Activated naive CD4-positive, alpha-beta T cell treated with anti-CD3 and anti-CD28 coated beads, Interleukin-2, amount 10 ng/mL, durations not matched to agents 7 days and 5 days (primary cell): ENCODE data around the gene ANKRD36B.
"Not testable (repeated sequence)": the region's sequence is repeated elsewhere in the genome, so short reads cannot be mapped to it uniquely, and the experiment has no call there.

ENCODE experiments used
- CTCF ChIA-PET: fragments of 350-600 bp; sonication (Branson Sonifier 250); formaldehyde crosslinking; loops from one replicate; lab custom pipeline; 2021; ENCODE audit warnings: antibody characterized with exemption; lab: Charles Lee
- DNase-seq: peaks from one replicate; pipeline ENCODE4 v3.0.0-alpha.2; 2020
- H3K27ac Mint-ChIP-seq: one replicate; pipeline ENCODE4 v1.8.0; 2021; ENCODE audit warnings: mild to moderate bottlenecking, moderate library complexity, mixed read lengths
- H3K27me3 Mint-ChIP-seq: one replicate; pipeline ENCODE4 v1.8.0; 2021; ENCODE audit warnings: mild to moderate bottlenecking, mixed read lengths
- H3K36me3 Mint-ChIP-seq: one replicate; pipeline ENCODE4 v1.8.0; 2021; ENCODE audit warnings: mixed read lengths
- H3K4me1 Mint-ChIP-seq: one replicate; pipeline ENCODE4 v1.8.0; 2021; ENCODE audit warnings: mixed read lengths
- H3K4me3 Mint-ChIP-seq: one replicate; pipeline ENCODE4 v1.8.0; 2021; ENCODE audit warnings: mild to moderate bottlenecking, moderate library complexity, mixed read lengths
- H3K9me3 Mint-ChIP-seq: one replicate; pipeline ENCODE4 v1.8.0; 2021; ENCODE audit warnings: mixed read lengths

Gene ANKRD36B

DNA sequence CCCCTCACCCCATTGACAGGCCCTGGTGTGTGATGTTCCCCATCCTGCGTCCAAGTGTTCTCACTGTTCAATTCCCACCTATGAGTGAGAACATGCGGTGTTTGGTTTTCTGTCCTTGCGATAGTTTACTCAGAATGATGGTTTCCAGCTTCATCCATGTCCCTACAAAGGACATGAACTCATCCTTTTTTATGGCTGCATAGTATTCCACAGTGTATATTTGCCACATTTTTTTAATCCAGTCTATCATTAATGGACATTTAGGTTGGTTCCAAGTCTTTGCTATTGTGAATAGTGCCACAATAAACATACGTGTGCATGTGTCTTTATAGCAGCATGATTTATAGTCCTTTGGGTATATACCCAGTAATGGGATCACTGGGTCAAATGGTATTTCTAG, 6.5 kb upstream of the ANKRD36B start:
- H3K9me3 Mint-ChIP-seq, H3K27ac Mint-ChIP-seq, H3K36me3 Mint-ChIP-seq, H3K4me3 Mint-ChIP-seq, H3K4me1 Mint-ChIP-seq, CTCF ChIA-PET, DNase-seq: not testable (repeated sequence)
- H3K27me3 Mint-ChIP-seq = peaks cover 30% of the 10 kb centered on the region

DNA sequence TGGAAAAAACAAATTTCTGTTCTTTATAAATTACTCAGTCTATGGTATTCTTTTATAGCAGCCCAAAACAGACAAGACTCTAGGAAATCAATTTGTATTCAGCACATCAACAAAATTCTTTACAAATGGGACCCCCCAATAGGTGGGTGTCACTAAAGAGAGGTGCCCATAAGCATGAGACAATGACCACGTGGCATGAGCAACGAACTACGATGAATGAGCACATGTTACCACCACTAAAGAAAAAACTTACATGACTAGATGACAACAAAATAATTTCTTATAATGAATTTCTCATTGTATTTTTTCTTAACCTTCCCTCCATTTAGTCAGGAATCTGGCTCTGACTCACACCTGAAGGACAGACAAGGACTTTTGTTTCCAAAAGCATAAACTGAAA, 3.8 kb upstream of the ANKRD36B start:
- CTCF ChIA-PET = interaction anchor here (3.6 kb wide), 1 partner anchor 104 kb away, joined by 115 read pairs; no protein-coding TSS in a partner anchor
- H3K9me3 Mint-ChIP-seq, DNase-seq, H3K36me3 Mint-ChIP-seq, H3K4me3 Mint-ChIP-seq, H3K4me1 Mint-ChIP-seq, H3K27ac Mint-ChIP-seq: not testable (repeated sequence)
- H3K27me3 Mint-ChIP-seq = peaks cover 21% of the 10 kb centered on the region

DNA sequence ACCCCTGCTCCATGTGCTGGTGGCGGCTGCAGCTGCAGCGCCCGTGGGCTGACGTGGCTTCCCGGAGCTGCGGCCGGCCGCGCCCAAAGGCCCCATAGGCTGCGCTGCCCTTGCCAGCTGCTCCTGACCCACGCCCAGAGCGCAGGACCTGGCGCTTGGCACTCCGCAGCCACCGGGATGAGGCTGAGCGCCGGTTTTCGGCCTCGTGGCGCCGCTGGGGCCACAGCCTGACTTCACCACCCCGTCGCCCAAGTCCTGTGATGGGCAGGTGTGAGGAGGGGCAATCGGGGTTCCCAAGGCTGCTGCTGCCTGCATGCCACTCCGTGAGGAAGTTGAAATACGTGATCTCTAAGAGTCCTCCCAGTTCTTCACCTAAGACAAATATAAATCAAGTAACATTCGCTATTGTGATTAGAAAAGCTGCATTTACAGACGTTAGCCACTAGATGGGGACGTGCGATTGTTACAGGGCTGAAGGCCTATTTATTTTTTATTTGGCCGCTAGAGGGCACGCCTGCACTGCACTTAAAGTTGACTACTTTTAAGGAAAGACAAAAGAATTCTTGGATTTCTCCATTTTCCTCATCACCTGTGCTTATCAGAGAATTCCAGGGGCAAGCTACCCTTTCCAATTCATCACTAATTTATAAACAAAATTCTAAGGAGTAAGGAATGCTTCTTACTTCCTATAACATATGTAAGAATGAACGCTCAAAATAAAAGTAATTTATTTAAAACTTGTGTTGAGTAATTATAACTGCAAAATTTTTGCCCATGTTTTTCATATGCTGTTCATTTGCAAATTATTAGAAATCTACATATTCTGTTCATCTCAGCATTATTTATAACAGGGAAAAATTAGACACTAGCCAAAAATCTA, 1.1 kb upstream of the ANKRD36B start:
- not testable (repeated sequence) for H3K9me3 Mint-ChIP-seq, H3K4me1 Mint-ChIP-seq, H3K36me3 Mint-ChIP-seq
- CTCF ChIA-PET = interaction anchor here (0.9 to 3.6 kb wide), 18 partner anchors 53 to 794 kb away, joined by 3 to 115 read pairs (median 4); partner anchors contain the start of genes ACTR1B and C2orf92
- Mint-ChIP-seq H3K27ac (peak overlapping the region; percentile 92), H3K4me3 (peak overlapping the region; percentile 73), H3K27me3 (peaks cover 18% of the 10 kb centered on the region)
- peak; percentile 83 for DNase-seq

DNA sequence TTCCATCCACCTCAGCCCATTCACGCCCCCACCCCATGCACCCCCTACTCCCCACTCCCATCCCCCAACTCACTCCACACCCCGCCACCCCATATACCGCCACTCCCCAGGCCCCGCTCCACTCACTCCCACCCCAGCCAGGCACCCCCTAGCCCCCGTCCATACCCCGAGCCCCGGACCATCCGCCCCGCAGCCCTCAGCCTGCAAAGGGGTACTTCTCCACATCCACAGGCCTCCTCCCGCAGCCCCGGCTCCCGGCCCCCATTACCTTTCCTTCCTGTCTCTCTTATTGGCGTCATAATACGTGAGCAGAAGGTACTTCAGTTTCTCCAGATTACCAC, 450 bp downstream of the ANKRD36B start:
- Mint-ChIP-seq H3K27me3 (peaks cover 18% of the 10 kb centered on the region), H3K4me3 (peak overlapping the region; percentile 97), H3K27ac (peak overlapping the region; percentile 99)
- H3K36me3 Mint-ChIP-seq, H3K9me3 Mint-ChIP-seq, H3K4me1 Mint-ChIP-seq, DNase-seq, CTCF ChIA-PET: not testable (repeated sequence)

DNA sequence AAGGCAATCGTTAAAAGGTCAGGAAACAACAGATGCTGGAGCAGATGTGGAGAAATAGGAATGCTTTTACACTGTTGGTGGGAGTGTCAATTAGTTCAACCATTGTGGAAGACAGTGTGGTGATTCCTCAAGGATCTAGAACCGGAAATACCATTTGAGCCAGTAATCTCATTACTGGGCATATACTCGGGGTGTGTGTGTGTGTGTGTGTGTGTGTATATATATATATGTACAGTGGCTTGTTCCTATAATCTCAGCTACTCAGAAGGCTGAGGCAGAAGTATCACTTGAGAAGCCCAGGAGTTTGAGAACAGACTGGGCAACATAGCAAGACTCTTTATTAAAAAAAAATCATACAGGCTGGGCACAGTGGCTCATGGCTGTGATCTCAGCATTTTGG, 24.0 kb downstream of the ANKRD36B start:
- DNase-seq, H3K4me3 Mint-ChIP-seq, H3K9me3 Mint-ChIP-seq, H3K27ac Mint-ChIP-seq, CTCF ChIA-PET, H3K27me3 Mint-ChIP-seq, H3K4me1 Mint-ChIP-seq, H3K36me3 Mint-ChIP-seq: not testable (repeated sequence)

DNA sequence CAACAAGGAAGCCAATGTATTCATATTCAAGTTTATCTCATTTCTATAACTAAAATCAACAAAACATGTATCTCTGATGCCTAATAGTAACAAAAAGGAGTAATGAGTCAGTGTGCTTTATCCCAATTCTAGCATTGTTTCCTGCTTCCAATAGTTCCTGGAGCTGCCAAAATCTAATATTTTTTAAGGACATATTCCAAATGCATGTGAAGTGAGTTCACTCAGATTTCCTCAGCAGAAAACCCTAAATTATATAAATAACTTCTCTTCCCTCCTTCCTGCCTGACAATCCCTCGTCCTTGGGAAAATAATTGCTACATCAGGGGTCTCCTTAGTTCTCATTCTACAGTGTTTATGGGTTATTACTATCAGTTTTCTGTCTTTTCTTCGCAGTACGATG, 37.3 kb downstream of the ANKRD36B start:
- H3K27ac Mint-ChIP-seq, H3K4me1 Mint-ChIP-seq, DNase-seq, H3K27me3 Mint-ChIP-seq, CTCF ChIA-PET, H3K4me3 Mint-ChIP-seq, H3K9me3 Mint-ChIP-seq: not testable (repeated sequence)
- peaks cover 60% of the 10 kb centered on the region for H3K36me3 Mint-ChIP-seq

DNA sequence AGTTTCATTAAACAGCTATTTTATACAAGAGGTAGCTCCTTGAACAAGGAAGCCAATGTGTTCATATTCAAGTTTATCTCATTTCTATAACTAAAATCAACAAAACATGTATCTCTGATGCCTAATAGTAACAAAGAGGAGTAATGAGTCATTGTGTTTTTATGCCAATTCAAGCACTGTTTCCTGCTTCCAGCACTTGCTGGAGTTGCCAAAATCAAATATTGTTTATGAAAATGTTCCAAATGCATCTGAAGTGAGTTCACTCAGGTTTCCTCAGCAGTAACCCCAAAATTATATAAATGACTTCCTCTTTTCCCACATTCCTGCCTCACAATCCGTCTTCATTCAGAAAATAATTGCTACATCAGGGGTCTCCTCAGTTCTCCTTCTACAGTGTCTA, 39.2 kb downstream of the ANKRD36B start:
- DNase-seq, H3K9me3 Mint-ChIP-seq, CTCF ChIA-PET, H3K4me3 Mint-ChIP-seq, H3K4me1 Mint-ChIP-seq, H3K27me3 Mint-ChIP-seq, H3K27ac Mint-ChIP-seq: not testable (repeated sequence)
- H3K36me3 Mint-ChIP-seq = peaks cover 62% of the 10 kb centered on the region

DNA sequence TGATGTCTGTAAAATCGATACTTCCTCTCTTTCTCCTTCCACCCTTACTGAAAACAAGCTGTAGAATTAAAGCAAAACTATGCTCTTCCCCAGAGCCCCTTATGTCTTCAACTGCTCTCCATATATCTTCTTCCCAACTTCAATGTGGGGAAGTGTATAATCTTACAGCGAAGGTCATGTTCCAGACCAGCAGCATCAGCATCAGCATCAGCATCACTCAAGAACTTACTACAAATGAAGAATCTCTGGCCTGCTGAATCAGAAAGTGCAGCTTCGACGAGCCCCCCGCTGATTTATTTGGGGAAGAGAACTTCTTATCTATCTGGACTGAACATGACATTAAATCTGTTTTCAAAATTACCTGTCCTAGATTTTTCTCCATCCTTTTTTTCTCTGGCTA, 40.6 kb downstream of the ANKRD36B start:
- DNase-seq, H3K4me1 Mint-ChIP-seq, H3K9me3 Mint-ChIP-seq, H3K27ac Mint-ChIP-seq, H3K4me3 Mint-ChIP-seq, CTCF ChIA-PET, H3K27me3 Mint-ChIP-seq: not testable (repeated sequence)
- H3K36me3 Mint-ChIP-seq = peaks cover 56% of the 10 kb centered on the region

DNA sequence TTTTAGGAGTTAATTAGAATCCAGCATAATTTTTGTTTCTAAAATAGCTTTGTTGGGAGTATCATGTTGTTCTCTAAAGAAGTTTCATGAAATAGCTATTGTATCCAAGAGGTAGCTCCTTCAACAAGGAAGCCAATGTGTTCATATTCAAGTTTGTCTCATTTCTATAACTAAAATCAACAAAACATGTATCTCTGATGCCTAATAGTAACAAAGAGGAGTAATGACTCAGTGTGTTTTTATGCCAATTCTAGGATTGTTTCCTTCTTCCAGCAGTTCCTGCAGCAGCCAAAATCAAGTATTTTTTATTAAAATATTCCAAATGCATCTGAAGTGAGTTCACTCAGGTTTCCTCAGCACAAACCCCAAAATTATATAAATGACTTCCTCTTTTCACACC, 41.1 kb downstream of the ANKRD36B start:
- H3K4me1 Mint-ChIP-seq, DNase-seq, H3K4me3 Mint-ChIP-seq, H3K27me3 Mint-ChIP-seq, CTCF ChIA-PET, H3K27ac Mint-ChIP-seq, H3K9me3 Mint-ChIP-seq: not testable (repeated sequence)
- peaks cover 52% of the 10 kb centered on the region for H3K36me3 Mint-ChIP-seq

DNA sequence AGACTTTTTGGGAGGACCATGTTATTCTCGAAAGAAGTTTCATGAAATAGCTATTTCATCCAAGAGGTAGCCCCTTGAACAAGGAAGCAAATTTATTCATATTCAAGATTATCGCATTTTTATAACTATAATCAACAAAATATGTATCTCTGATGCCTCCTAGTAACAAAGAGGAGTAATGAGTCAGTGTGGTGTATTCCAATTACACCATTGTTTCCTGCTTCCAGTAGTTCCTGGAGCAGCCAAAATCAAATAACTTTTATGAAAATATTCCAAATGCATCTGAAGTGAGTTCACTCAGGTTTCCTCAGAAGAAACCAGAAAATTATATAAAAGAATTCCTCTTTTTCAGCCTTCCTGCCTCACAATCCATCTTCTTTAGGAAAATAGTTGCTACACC, 43.0 kb downstream of the ANKRD36B start:
- Mint-ChIP-seq H3K4me3 (no peak overlapping the region), H3K27me3 (no peaks in the 10 kb centered on the region), H3K9me3 (no peaks in the 10 kb centered on the region), H3K36me3 (peaks cover 42% of the 10 kb centered on the region), H3K4me1 (no peaks in the 10 kb centered on the region), H3K27ac (no peak overlapping the region)
- CTCF ChIA-PET = no interaction called here
- no peak for DNase-seq

DNA sequence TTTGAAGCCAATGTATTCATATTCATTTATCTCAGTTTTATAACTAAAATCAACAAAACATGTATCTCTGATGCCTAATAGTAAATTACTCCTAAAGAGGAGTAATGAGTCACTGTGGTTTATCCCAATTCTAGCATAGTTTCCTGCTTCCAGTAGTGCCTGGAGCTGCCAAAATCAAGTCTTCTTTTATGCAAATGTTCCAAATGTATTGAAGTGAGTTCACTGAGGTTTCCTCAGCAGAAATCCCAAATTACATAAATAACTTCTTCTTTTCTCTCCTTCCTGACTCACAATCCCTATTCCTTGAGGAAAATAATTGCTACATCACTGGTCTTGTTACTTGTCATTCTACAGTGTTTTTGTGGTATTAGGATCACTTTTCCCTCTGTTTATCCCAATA, 44.8 kb downstream of the ANKRD36B start:
- H3K4me3 Mint-ChIP-seq, CTCF ChIA-PET, H3K4me1 Mint-ChIP-seq, DNase-seq, H3K9me3 Mint-ChIP-seq, H3K27me3 Mint-ChIP-seq: not testable (repeated sequence)
- Mint-ChIP-seq H3K36me3 (peaks cover 32% of the 10 kb centered on the region), H3K27ac (peak overlapping the region; percentile 24)

DNA sequence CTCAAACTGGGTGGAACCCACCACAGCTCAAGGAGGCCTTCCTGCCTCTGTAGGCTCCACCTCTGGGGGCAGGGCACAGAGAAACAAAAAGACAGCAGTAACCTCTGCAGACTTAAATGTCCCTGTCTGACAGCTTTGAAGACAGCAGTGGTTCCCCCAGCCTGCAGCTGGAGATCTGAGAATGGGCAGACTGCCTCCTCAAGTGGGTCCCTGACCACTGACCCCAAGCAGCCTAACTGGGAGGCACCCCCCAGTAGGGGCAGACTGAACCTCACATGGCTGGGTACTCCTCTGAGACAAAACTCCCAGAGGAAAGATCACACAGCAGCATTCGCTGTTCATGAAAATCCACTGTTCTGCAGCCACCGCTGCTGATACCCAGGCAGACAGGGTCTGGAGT, 63.8 kb downstream of the ANKRD36B start:
- H3K27me3 Mint-ChIP-seq, CTCF ChIA-PET, H3K4me1 Mint-ChIP-seq: not testable (repeated sequence)

DNA sequence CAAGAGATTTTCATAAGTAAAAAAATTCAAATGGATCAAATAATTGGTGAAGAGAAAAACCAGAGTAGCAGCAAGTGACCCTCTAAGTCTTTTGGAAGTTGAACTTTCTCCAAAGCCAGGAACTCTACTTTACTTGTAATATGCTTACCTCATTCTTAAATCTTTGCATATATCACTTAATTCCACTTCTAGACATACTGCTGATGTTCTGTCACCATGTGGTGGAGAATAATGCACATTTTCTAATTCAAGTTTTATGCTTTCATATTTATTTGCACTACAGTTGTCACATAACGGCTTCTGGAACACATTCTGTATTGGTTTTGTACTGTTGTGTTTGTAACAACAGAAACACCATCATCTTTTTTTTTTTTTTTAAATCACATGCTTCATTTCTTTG, 65.9 kb downstream of the ANKRD36B start:
- H3K27ac Mint-ChIP-seq, H3K4me1 Mint-ChIP-seq, H3K4me3 Mint-ChIP-seq, CTCF ChIA-PET, H3K9me3 Mint-ChIP-seq, H3K27me3 Mint-ChIP-seq, DNase-seq: not testable (repeated sequence)
- peaks cover 25% of the 10 kb centered on the region for H3K36me3 Mint-ChIP-seq

More for the DNA sequence above, 63.8 kb downstream of the ANKRD36B start:
- DNase-seq, H3K27ac Mint-ChIP-seq, H3K9me3 Mint-ChIP-seq, H3K4me3 Mint-ChIP-seq: not testable (repeated sequence)
- H3K36me3 Mint-ChIP-seq = peaks cover 34% of the 10 kb centered on the region

DNA sequence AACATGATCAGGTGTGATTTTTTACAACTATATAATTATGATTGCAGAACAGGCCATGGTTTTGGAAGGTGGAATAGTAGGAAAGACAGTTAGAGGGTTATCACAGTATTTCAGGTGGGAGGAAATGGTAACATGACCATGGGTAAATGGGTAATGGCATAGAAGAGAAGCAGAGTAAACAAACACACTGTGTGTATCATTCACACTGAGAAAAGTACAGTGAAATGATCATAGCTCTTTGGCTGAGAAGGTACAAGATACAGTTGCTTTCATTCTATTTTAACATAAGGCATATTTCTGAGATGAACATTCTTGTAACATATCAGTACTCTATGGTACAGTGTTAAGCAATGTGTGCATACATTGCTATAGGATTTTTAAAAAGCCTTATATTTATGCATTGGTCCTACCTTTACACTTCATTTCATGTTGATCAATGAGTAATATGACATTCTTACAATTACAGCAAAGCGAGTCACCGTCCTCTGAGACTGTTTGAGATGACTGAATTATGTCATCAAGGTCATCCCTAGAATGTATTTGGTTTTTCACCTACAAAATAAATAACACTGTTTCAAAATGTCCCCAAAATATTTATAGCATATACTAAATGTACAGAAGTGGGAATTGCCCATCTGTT, 66.6 kb downstream of the ANKRD36B start:
- CTCF ChIA-PET, H3K4me1 Mint-ChIP-seq, H3K27me3 Mint-ChIP-seq, H3K4me3 Mint-ChIP-seq, DNase-seq, H3K9me3 Mint-ChIP-seq, H3K27ac Mint-ChIP-seq: not testable (repeated sequence)
- H3K36me3 Mint-ChIP-seq = peaks cover 22% of the 10 kb centered on the region

DNA sequence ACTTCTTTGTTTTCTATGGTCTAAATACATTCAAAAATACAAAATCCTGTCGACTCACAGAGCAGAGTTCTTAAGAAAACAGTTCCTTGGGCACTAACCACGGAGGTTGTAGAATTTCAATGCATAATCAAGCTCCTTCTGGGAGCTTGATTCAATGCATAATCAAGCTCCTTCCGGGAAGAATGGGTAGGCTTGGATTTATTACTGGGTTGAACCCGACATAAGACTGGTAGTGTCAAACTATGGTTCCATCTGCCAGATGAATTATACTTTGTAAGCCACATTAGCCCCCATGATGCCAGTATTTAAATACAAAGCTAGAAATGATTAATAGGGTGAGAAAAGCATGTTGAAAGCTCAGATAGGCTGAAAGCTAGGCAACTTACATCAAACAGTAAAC, 94.0 kb downstream of the ANKRD36B start:
- H3K27ac Mint-ChIP-seq, H3K36me3 Mint-ChIP-seq, CTCF ChIA-PET, DNase-seq, H3K9me3 Mint-ChIP-seq, H3K4me1 Mint-ChIP-seq, H3K4me3 Mint-ChIP-seq, H3K27me3 Mint-ChIP-seq: not testable (repeated sequence)
